ENCODE data around the gene HHIPL1. TPM values are rescaled to one million over a fixed set of nuclear protein-coding genes. Genes with fewer than 3 reads are reported as not detected.

Gene HHIPL1
- total and polyA plus RNA-seq, 2 experiments from 2014 or later, result 0.83 to 1.4 TPM

DNA sequence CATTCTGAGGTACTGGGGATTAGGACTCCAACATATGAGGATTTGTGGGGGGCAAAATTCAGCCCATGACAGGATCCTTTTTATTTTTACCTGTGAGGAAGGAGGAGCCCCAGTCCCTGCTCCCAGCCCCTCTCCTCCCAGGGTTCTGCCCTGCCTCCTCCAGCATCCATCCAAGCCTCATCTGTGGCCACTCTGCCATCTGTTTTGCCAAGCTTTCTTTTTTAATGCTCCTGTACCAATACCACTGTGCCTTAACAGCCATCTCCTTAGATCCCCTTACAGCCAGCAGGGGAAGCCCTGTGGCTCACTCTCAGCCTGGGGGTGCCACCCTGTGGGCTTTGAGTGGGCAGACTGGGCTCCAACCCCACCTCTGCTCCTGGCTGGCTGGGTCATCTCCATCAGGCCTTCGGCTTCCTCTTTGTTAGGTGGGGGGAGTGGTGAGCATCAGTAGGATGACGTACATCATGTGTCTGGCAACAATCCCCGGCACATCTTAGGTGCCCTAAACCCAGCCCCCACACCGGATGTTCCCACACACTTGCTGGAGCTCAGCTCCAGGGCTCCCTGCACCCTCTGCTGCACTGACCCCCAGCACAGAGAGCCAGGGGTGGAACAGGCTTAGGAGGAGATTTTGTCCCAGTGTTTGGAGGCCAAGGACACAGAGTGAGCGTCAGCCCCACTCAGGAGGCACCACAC lies 79.4 kb downstream of the HHIPL1 start:
- Histone ChIP-seq H2AFZ (no peak overlapping the region), H3K4me1 (ENCODE audit: insufficient read depth) (no peaks in the 10 kb centered on the region), H3K9me2 (replicated peaks; ENCODE audit: insufficient read depth) (no peaks in the 10 kb centered on the region), H3K79me2 (no peaks in the 10 kb centered on the region), H3K4me3 (no peak overlapping the region), H3K4me2 (no peak overlapping the region), H3K9me3 (ENCODE audit: low read depth) (no peaks in the 10 kb centered on the region), H3K27me3 (no peaks in the 10 kb centered on the region), H3K36me3 (replicated peaks; ENCODE audit: insufficient read depth, low read depth) (no peaks in the 10 kb centered on the region), H3K27ac (no peak overlapping the region), H4K20me1 (ENCODE audit: insufficient read depth, poor library complexity, severe bottlenecking) (no peaks in the 10 kb centered on the region)
- 57% methylated on average over 5 of the region's 5 CpGs for WGBS (ENCODE audit: low lambda C conversion rate, missing lambda C conversion rate)
- DNase-seq (ENCODE audit: low spot score), result no peak
- TF ChIP-seq CTCF (IDR thresholded peaks at IDR 0.05; ENCODE audit: poor library complexity) (no peak), EZH2phosphoT487 (IDR thresholded peaks at IDR 0.05; ENCODE audit: low read depth, severe bottlenecking, unreplicated experiment) (no peak), EZH2 (IDR thresholded peaks at IDR 0.05; ENCODE audit: borderline replicate concordance) (no peak)

- no peaks in the 10 kb centered on the region for H3K9me2 ChIP-seq (replicated peaks; ENCODE audit: insufficient read depth)
- no peaks in the 10 kb centered on the region for H3K9me3 ChIP-seq (ENCODE audit: low read depth)
- H3K36me3 ChIP-seq (replicated peaks; ENCODE audit: insufficient read depth, low read depth), result no peaks in the 10 kb centered on the region
- H2AFZ ChIP-seq, result no peak overlapping the region
- DNase-seq (ENCODE audit: low spot score), result no peak
- H3K27ac ChIP-seq, result no peak overlapping the region
- 97% methylated on average over 15 of the region's 15 CpGs for WGBS (ENCODE audit: low lambda C conversion rate, missing lambda C conversion rate)
- no peak overlapping the region for H3K4me2 ChIP-seq
- no peak for TF ChIP-seq EZH2phosphoT487 (IDR thresholded peaks at IDR 0.05; ENCODE audit: low read depth, severe bottlenecking, unreplicated experiment)
- no peak for TF ChIP-seq CTCF (IDR thresholded peaks at IDR 0.05; ENCODE audit: poor library complexity)
- no peak for TF ChIP-seq EZH2 (IDR thresholded peaks at IDR 0.05; ENCODE audit: borderline replicate concordance)
- no peaks in the 10 kb centered on the region for H3K27me3 ChIP-seq
- H3K4me3 ChIP-seq, result no peak overlapping the region
- no peaks in the 10 kb centered on the region for H4K20me1 ChIP-seq (ENCODE audit: insufficient read depth, poor library complexity, severe bottlenecking)
- no peaks in the 10 kb centered on the region for H3K4me1 ChIP-seq (ENCODE audit: insufficient read depth)
- H3K79me2 ChIP-seq, result no peaks in the 10 kb centered on the region
Measured at GRCh38 chr14:99724939-99725773, 80.2 kb downstream of the HHIPL1 start.

DNA sequence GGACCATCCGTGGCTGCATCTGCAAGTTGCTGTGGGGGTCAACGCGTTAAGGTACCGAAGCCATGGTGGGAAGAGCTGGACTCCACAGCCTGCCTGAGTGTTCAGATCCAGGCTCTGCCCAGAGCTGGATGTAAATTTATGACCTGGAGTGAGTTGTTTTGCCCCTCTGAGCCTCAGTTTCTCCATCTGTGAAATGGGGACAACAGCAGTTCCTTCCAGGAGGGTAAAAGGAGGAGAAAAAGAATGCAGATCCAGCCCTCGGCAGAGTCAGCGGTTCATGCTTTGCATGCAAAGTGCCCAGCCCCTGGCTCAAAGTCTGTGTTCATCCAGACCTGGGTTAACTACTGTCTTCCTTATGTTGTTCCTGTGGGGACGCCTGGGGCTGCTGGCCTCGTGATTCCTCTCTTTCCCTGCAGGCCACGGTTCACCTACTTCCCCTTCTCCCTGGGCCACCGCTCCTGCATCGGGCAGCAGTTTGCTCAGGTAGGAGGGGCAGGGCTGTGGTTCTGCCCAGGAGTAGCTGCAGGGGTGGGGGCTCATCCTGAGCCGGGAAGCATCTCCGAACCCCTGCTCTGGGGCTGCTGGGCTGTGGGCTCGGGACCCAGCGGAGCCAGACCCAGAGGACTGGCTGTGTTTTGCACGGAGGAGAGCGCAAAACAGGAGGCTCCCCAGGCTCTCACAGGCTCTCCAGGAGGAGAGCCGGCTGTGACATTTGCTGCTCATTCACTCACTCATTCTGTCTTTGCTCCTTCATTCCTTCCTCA lies 81.0 kb downstream of the HHIPL1 start:
- Histone ChIP-seq H3K9me3 (ENCODE audit: low read depth) (no peaks in the 10 kb centered on the region), H4K20me1 (ENCODE audit: insufficient read depth, poor library complexity, severe bottlenecking) (no peaks in the 10 kb centered on the region), H3K9me2 (replicated peaks; ENCODE audit: insufficient read depth) (no peaks in the 10 kb centered on the region), H3K36me3 (replicated peaks; ENCODE audit: insufficient read depth, low read depth) (no peaks in the 10 kb centered on the region), H2AFZ (no peak overlapping the region), H3K4me2 (no peak overlapping the region), H3K27me3 (no peaks in the 10 kb centered on the region), H3K4me1 (ENCODE audit: insufficient read depth) (peaks cover 4% of the 10 kb centered on the region), H3K4me3 (no peak overlapping the region), H3K79me2 (no peaks in the 10 kb centered on the region), H3K27ac (no peak overlapping the region)
- no peak for DNase-seq (ENCODE audit: low spot score)
- WGBS (ENCODE audit: low lambda C conversion rate, missing lambda C conversion rate), result 70% methylated on average over 18 of the region's 18 CpGs
- TF ChIP-seq EZH2phosphoT487 (IDR thresholded peaks at IDR 0.05; ENCODE audit: low read depth, severe bottlenecking, unreplicated experiment), result no peak
- TF ChIP-seq CTCF (IDR thresholded peaks at IDR 0.05; ENCODE audit: poor library complexity), result no peak
- no peak for TF ChIP-seq EZH2 (IDR thresholded peaks at IDR 0.05; ENCODE audit: borderline replicate concordance)
